Stomach (tissue), 9 donors: ENCODE results near the gene SPECC1. TPM values are rescaled to one million over a fixed set of nuclear protein-coding genes. Genes with fewer than 3 reads are reported as not detected.

Source experiments
- DNase-seq, 2 donors: peaks; one replicate each; pipeline versions ENCODE4 v3.0.0 to v3.0.0-alpha.2; 2013 to 2019
- H3K27ac ChIP-seq, 5 donors: fragments of 200-600 bp in 4 of 5; sonication (generic) in 4 of 5; one replicate each; pipeline ENCODE4 v1.5.1; 2013 to 2019; ENCODE audit warnings: mild to moderate bottlenecking in 1 of 5, moderate library complexity in 1 of 5
- H3K27me3 ChIP-seq, 3 donors: fragments of 200-600 bp; sonication (generic); one replicate each; pipeline ENCODE4 v1.5.1; 2017 to 2019; ENCODE audit warnings: mixed run types in 1 of 3
- H3K36me3 ChIP-seq, 4 donors: fragments of 200-600 bp; sonication (generic); 1 replicate in 3 of 4; 2 replicates in 1 of 4; pipeline ENCODE4 v1.5.1; 2016 to 2019
- H3K4me1 ChIP-seq, 4 donors: fragments of 200-600 bp; sonication (generic); one replicate each; pipeline ENCODE4 v1.5.1; 2016 to 2019
- H3K4me3 ChIP-seq, 4 donors: fragments of 200-600 bp; sonication (generic) in 3 of 4; one replicate each; pipeline ENCODE4 v1.5.1; 2016 to 2019; ENCODE audit warnings: mild to moderate bottlenecking in 1 of 4
- H3K9me3 ChIP-seq, 4 donors: fragments of 200-600 bp; sonication (generic); one replicate each; pipeline ENCODE4 v1.5.1; 2016 to 2019
- CTCF ChIP-seq, 7 experiments: fragments of 450-650 bp in 4 of 7; fragments of 200-600 bp in 3 of 7; sonication (generic) in 3 of 7; IDR thresholded peaks; one replicate each; pipeline ENCODE4 v1.5.1; 2016 to 2019; ENCODE audit warnings: antibody characterized with exemption in 7 of 7, control low read depth in 2 of 7, mild to moderate bottlenecking in 1 of 7
- EP300 ChIP-seq: sonication (generic); formaldehyde crosslinking; IDR thresholded peaks from one replicate; pipeline ENCODE4 v1.6.1; 2017; ENCODE audit warnings: antibody characterized with exemption
- POLR2A ChIP-seq, 4 donors: fragments of 450-650 bp; IDR thresholded peaks; one replicate each; pipeline ENCODE4 v1.6.1; 2016; ENCODE audit warnings: antibody characterized with exemption in 4 of 4, control low read depth in 2 of 4, mild to moderate bottlenecking in 1 of 4, moderate library complexity in 1 of 4
- POLR2AphosphoS5 ChIP-seq, 3 donors: sonication (generic); formaldehyde crosslinking; IDR thresholded peaks; one replicate each; pipeline ENCODE4 v1.6.1; 2016; ENCODE audit warnings: antibody characterized with exemption in 3 of 3
- WGBS, 5 donors: extraction: QIAGEN DNeasy Blood & Tissue Kit in 3 of 5; methylation state at CpG; one replicate each; pipeline versions ENCODE4 v1.1.5 to v1.1.7; 2013 to 2018; 5-methylcytosine and 5-hydroxymethylcytosine counted together
- intact Hi-C: fragments of 100-400 bp; cut with DNase I; formaldehyde crosslinking; loops from one replicate; pipeline ENCODE4 v1.15.1; 2023; ENCODE audit warnings: low total_unique reads
- polyA plus RNA-seq, 3 donors: library from polyadenylated mRNA; stranded (reverse); fragments of 200-250 nt; gene quantifications; one replicate each; pipeline ENCODE4 v1.2.3, GENCODE V29; 2013
- total RNA-seq, 5 donors: library from RNA; depleted of rRNA; stranded (reverse); fragments of >200 nt; gene quantifications; one replicate each; pipeline versions ENCODE4 v1.1.0 to v1.2.3, GENCODE V29; 2014 to 2016
- donor health status: healthy with polysubstance abuse.
- donor health status: Bipolar disorder and iron deficiency.
- donor health status: healthy.

SPECC1 gene
- total and polyA plus RNA-seq, 8 donors: 12.8 to 161 (median 34.5) TPM

- DNase-seq: peak; percentile 73 to 81
Observed at GRCh38 chr17:20121359-20122253, 112.4 kb downstream of the SPECC1 start.

GRCh38 chr17:20122254-20122879 is 113.2 kb downstream of the SPECC1 start:
- intact Hi-C loops: loop anchor here (5.0 kb wide), 2 partner anchors 120 to 195 kb away; no protein-coding TSS in a partner anchor
- DNase-seq: no peak
- H3K4me1 ChIP-seq: peaks cover 0 to 8% (median 7%) of the 10 kb centered on the region in 4 donors
- H3K36me3 ChIP-seq: no peaks in the 10 kb centered on the region
- no peaks in the 10 kb centered on the region for H3K9me3 ChIP-seq
- H3K27ac ChIP-seq: no peak overlapping the region
- TF ChIP-seq POLR2AphosphoS5 (IDR thresholded peaks at IDR 0.05) (no peak), EP300 (no peak), POLR2A (IDR thresholded peaks at IDR 0.05) (no peak)
- WGBS, 5 donors: 59 to 81% (median 74%) methylated on average over 8 of the region's 8 CpGs
- no peaks in the 10 kb centered on the region for H3K27me3 ChIP-seq
- H3K4me3 ChIP-seq: no peak overlapping the region

More at GRCh38 chr17:20121359-20122253, 112.4 kb downstream of the SPECC1 start:
- Histone ChIP-seq H3K4me1 (peaks cover 0 to 13% (median 7%) of the 10 kb centered on the region in 4 donors), H3K36me3 (no peaks in the 10 kb centered on the region), H3K9me3 (no peaks in the 10 kb centered on the region), H3K4me3 (no peak overlapping the region), H3K27ac (no peak overlapping the region), H3K27me3 (no peaks in the 10 kb centered on the region)
- intact Hi-C loops: loop anchor here (5.0 kb wide), 2 partner anchors 119 to 196 kb away; no protein-coding TSS in a partner anchor
- TF ChIP-seq CTCF (IDR thresholded peaks at IDR 0.05) (peak in 4 of 7 experiments; percentile 72 to 89 (median 80)), EP300 (no peak)
- WGBS, 5 donors: 39 to 47% (median 44%) methylated on average over 11 of the region's 11 CpGs

GRCh38 chr17:20123209-20123608 is 114.0 kb downstream of the SPECC1 start:
- Histone ChIP-seq H3K4me3 (no peak overlapping the region), H3K9me3 (no peaks in the 10 kb centered on the region), H3K27ac (no peak overlapping the region), H3K27me3 (no peaks in the 10 kb centered on the region), H3K36me3 (no peaks in the 10 kb centered on the region), H3K4me1 (peaks cover 0 to 8% (median 7%) of the 10 kb centered on the region in 4 donors)
- intact Hi-C loops: loop anchor here (5.0 kb wide), 2 partner anchors 121 to 194 kb away; no protein-coding TSS in a partner anchor
- TF ChIP-seq CTCF (IDR thresholded peaks at IDR 0.05) (no peak), POLR2A (IDR thresholded peaks at IDR 0.05) (no peak), POLR2AphosphoS5 (IDR thresholded peaks at IDR 0.05) (no peak), EP300 (no peak)
- DNase-seq: no peak
- WGBS, 5 donors: 40 to 58% (median 46%) methylated on average over 4 of the region's 4 CpGs

- DNase-seq: no peak
- 50 to 64% (median 55%) methylated on average over 6 of the region's 6 CpGs for WGBS, 5 donors
- intact Hi-C loops: no loop called here
Observed at GRCh38 chr17:20125724-20126123, 116.6 kb downstream of the SPECC1 start.

More at GRCh38 chr17:20125724-20126123, 116.6 kb downstream of the SPECC1 start:
- Histone ChIP-seq H3K27ac (no peak overlapping the region), H3K4me1 (peaks cover 0 to 8% (median 7%) of the 10 kb centered on the region in 4 donors), H3K4me3 (no peak overlapping the region), H3K27me3 (no peaks in the 10 kb centered on the region), H3K9me3 (no peaks in the 10 kb centered on the region), H3K36me3 (no peaks in the 10 kb centered on the region)
- no peak for TF ChIP-seq POLR2A (IDR thresholded peaks at IDR 0.05)
- TF ChIP-seq POLR2AphosphoS5 (IDR thresholded peaks at IDR 0.05): no peak
- TF ChIP-seq EP300: no peak
- TF ChIP-seq CTCF (IDR thresholded peaks at IDR 0.05): no peak
